NCI-H748 (cell line): Measurements from ENCODE around the gene ASB2.

Experiments
- DNase-seq: peaks from one replicate; lab custom pipeline; 2025; ENCODE audit not compliant: unreplicated experiment; lab: John Stamatoyannopoulos, UW

The ASB2 gene

GRCh38 chr14:93981316-93982229 lies 5.2 kb upstream of the ASB2 start:
- no peak for DNase-seq

GRCh38 chr14:93980456-93981201 lies 4.3 kb upstream of the ASB2 start:
- no peak for DNase-seq

- DNase-seq, result no peak
These were observed 2.4 kb upstream of the ASB2 start for GRCh38 chr14:93978735-93979134.

- DNase-seq, result no peak
These were observed 1.6 kb upstream of the ASB2 start for GRCh38 chr14:93977790-93978581.

- DNase-seq, result no peak
These were observed 801 bp upstream of the ASB2 start for GRCh38 chr14:93977171-93977570.

GRCh38 chr14:93975791-93976476 lies 436 bp downstream of the ASB2 start:
- DNase-seq, result no peak

- DNase-seq, result no peak
These were observed 1.5 kb downstream of the ASB2 start for GRCh38 chr14:93974833-93975232.

- DNase-seq, result no peak
These were observed 2.1 kb downstream of the ASB2 start for GRCh38 chr14:93974299-93974698.

GRCh38 chr14:93973607-93974006 lies 2.8 kb downstream of the ASB2 start:
- DNase-seq, result no peak

GRCh38 chr14:93972618-93973205 lies 3.7 kb downstream of the ASB2 start:
- DNase-seq, result no peak

- DNase-seq, result no peak
These were observed 4.7 kb downstream of the ASB2 start for GRCh38 chr14:93971635-93972027.

GRCh38 chr14:93970965-93971634 lies 5.3 kb downstream of the ASB2 start:
- DNase-seq, result peak; percentile 29

- DNase-seq, result peak; percentile 68
These were observed 5.8 kb downstream of the ASB2 start for GRCh38 chr14:93970585-93970964.

- DNase-seq, result no peak
These were observed 7.1 kb downstream of the ASB2 start for GRCh38 chr14:93969082-93969828.

GRCh38 chr14:93967637-93968250 lies 8.6 kb downstream of the ASB2 start:
- no peak for DNase-seq

- DNase-seq, result no peak
These were observed 10.4 kb downstream of the ASB2 start for GRCh38 chr14:93965946-93966474.

GRCh38 chr14:93965287-93965821 lies 11.0 kb downstream of the ASB2 start:
- DNase-seq, result no peak

- no peak for DNase-seq
These were observed 11.5 kb downstream of the ASB2 start for GRCh38 chr14:93964820-93965286.
